Measurements from ENCODE around the gene PRSS50. TPM values are rescaled to one million over a fixed set of nuclear protein-coding genes. Genes with fewer than 3 reads are reported as not detected.

Gene PRSS50
- total RNA-seq, 4 donors from 2014 or later, result not detected

- TF ChIP-seq, protein P1, sequence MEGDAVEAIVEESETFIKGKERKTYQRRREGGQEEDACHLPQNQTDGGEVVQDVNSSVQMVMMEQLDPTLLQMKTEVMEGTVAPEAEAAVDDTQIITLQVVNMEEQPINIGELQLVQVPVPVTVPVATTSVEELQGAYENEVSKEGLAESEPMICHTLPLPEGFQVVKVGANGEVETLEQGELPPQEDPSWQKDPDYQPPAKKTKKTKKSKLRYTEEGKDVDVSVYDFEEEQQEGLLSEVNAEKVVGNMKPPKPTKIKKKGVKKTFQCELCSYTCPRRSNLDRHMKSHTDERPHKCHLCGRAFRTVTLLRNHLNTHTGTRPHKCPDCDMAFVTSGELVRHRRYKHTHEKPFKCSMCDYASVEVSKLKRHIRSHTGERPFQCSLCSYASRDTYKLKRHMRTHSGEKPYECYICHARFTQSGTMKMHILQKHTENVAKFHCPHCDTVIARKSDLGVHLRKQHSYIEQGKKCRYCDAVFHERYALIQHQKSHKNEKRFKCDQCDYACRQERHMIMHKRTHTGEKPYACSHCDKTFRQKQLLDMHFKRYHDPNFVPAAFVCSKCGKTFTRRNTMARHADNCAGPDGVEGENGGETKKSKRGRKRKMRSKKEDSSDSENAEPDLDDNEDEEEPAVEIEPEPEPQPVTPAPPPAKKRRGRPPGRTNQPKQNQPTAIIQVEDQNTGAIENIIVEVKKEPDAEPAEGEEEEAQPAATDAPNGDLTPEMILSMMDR (IDR thresholded peaks at IDR 0.05; ENCODE audit: low read depth), result no peak
These were observed 52.5 kb downstream of the PRSS50 start for GRCh38 chr3:46664971-46665762.

DNA sequence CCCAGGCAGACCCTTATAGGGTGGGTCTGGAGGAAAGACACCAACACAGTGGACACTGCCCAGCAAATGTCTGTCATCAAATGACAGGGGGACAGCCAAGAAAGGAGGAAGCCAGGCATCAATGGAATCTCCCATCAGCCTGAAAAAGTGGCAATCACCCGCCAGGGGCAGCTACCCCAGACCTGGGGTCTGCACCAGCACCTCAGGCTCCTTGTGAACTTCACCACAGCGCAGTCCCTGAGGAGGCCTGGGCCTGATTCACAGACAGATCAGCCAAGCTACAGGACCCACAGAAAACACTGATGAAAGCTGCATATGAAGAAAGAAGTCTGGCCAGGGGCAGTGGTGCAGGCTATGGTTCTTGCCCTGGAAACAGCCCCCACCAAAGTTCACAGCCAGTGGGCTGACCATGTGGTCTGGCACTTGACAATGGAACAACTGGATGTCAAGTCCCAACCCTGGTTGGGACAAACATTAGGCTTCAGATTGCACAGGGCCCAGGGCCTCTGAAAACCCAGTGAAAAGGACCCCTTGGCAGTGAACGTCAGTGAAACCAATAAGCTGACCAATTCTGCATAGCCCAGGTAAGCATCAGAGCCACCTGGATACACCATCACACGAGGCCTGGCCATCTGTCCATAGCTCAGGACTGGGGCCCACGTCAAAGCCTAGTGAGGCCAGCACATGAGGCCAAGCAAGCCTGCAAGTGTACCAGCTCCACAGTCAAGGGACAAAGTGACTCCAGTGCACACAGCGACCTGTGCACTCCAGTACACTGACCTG, 53.3 kb downstream of the PRSS50 start:
- TF ChIP-seq, protein P1 (IDR thresholded peaks at IDR 0.05; ENCODE audit: low read depth), result no peak

DNA sequence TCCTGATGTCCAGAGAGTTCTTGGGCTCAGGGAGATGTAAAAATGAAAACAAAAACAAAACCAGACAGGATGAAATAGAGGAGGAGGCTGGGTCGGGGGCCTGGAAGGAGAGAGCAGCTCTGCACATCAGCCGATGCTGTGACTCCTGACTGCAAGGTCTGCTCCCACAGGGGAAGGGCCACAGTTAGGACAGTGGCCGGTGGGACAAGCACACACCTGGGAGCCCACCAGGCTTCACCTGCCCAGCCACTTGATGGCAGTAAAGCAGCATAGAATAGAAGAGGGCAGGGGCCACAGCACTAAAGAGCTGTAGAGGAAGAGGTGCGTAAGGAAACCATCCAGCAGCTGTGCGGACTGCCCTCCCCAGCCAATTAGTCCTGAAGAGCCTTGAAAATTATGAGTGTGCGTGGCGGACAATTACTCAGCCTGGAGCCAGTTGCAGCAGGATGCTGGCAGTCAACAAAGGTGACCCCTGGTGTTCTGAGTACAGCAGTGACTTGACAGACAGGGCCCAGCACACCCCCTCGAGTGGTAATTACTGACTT, 54.0 kb downstream of the PRSS50 start:
- TF ChIP-seq, protein P1 (IDR thresholded peaks at IDR 0.05; ENCODE audit: low read depth), result no peak

DNA sequence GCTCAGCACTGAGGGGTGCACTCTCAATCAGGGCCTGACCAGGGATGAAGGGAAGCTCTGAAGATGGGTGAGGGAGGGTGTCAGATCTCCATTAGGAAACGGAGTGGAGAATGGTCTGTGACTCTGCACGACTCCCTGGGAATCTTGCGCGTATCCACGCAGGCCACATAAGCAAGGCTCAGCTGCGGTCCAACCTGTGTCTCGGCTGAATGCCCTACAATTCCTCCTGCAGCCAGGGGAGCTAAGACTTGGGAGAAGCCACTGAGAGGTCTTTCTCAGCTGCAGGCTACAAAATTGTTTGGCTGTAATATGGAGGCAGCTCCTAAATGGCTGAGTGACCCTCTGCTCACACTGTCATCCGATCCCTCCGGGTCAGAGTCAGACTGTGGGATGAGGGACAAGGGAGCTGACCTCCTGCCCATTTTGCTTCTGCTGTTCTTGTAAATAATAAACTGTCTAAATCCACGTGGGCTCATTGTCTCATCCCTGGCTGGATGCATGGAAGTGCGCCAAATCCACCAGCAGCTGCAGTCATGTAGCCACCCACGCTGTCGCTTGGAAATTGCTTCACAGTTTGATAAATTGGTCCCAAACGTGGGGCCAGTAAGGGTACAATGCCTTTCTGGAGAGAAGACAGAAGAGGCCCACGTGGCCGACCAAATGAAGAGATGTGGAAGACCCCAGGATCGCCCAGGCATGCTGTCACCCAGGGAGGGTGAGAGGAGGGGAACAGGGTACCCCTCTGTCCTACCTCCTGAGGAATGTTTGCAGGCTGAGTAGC, 54.7 kb downstream of the PRSS50 start:
- TF ChIP-seq, protein P1 (IDR thresholded peaks at IDR 0.05; ENCODE audit: low read depth), result no peak

Small RNA genes within 50 kb of the gene (small RNA-seq; reads per million reads assigned to genes)
- gene PRSS45, result not detected

Other genes with a start within 250 kb of the PRSS50 start
- gene RTP3, start 219.9 kb downstream of the PRSS50 start, total RNA-seq, result not detected
- gene LRRC2, start 151.6 kb downstream of the PRSS50 start, total RNA-seq, result 1 to 10 TPM; 1.1 to 7.7 (median 5.0) TPM
- not detected for gene FAM240A, start 105.3 kb downstream of the PRSS50 start, total RNA-seq
- gene ALS2CL, start 24.2 kb downstream of the PRSS50 start, total RNA-seq, result 10 to 100 TPM in 1 of 4 donors, 1 to 10 TPM in 3; 4.4 to 30.3 (median 7.8) TPM
- gene TMIE, start 16.5 kb downstream of the PRSS50 start, total RNA-seq, result under 1 TPM in 1 of 4 donors, not detected in 3; 0.88 TPM
- gene MYL3, start 145.6 kb upstream of the PRSS50 start, total RNA-seq, result 1 to 10 TPM; 2.0 to 9.8 (median 6.4) TPM
- 10 to 100 TPM; 14.8 to 67.8 (median 16.2) TPM for gene PTH1R, start 159.9 kb upstream of the PRSS50 start, total RNA-seq